Esophagus squamous epithelium (tissue), 5 donors: Measurements from ENCODE around the gene SREBF2. TPM values are rescaled to one million over a fixed set of nuclear protein-coding genes. Genes with fewer than 3 reads are reported as not detected.

ENCODE experiments used
- DNase-seq: peaks from one replicate; lab custom pipeline; 2025; lab: John Stamatoyannopoulos, UW
- H3K27ac ChIP-seq, 4 donors: fragments of 200-600 bp; sonication (generic); one replicate each; pipeline ENCODE4 v1.5.1; 2016 to 2019; ENCODE audit warnings: mild to moderate bottlenecking in 1 of 4
- H3K27me3 ChIP-seq, 4 donors: fragments of 200-600 bp; sonication (generic); 1 replicate in 3 of 4; 2 replicates in 1 of 4; pipeline versions ENCODE4 v1.5.1 to v1.6.0; 2017 to 2021; ENCODE audit warnings: antibody characterized with exemption in 1 of 4
- H3K36me3 ChIP-seq, 3 donors: fragments of 200-600 bp; sonication (generic); one replicate each; pipeline ENCODE4 v1.5.1; 2016 to 2019
- H3K4me1 ChIP-seq, 3 donors: fragments of 200-600 bp; sonication (generic); one replicate each; pipeline ENCODE4 v1.5.1; 2017 to 2019
- H3K4me3 ChIP-seq, 4 donors: fragments of 200-600 bp; sonication (generic); 1 replicate in 3 of 4; 2 replicates in 1 of 4; pipeline ENCODE4 v1.5.1; 2016 to 2019; ENCODE audit warnings: mild to moderate bottlenecking in 2 of 4, moderate library complexity in 1 of 4
- H3K9me3 ChIP-seq, 3 donors: fragments of 200-600 bp; sonication (generic); one replicate each; pipeline ENCODE4 v1.5.1; 2016 to 2019
- CTCF ChIP-seq, 6 experiments: fragments of 450-650 bp in 4 of 6; fragments of 200-600 bp in 2 of 6; sonication (generic) in 2 of 6; IDR thresholded peaks; one replicate each; pipeline ENCODE4 v1.5.1; 2016 to 2019; ENCODE audit warnings: antibody characterized with exemption in 6 of 6, mild to moderate bottlenecking in 4 of 6, moderate library complexity in 4 of 6
- POLR2A ChIP-seq, 4 donors: fragments of 450-650 bp; IDR thresholded peaks; one replicate each; pipeline ENCODE4 v1.6.1; 2017; ENCODE audit warnings: antibody characterized with exemption in 4 of 4, mild to moderate bottlenecking in 4 of 4, moderate library complexity in 3 of 4
- WGBS, 2 donors: methylation state at CpG; one replicate each; pipeline ENCODE4 v1.1.5; 2018; 5-methylcytosine and 5-hydroxymethylcytosine counted together
- intact Hi-C: fragments of 100-400 bp; cut with DNase I; formaldehyde crosslinking; loops from one replicate; pipeline ENCODE4 v1.15.0; 2022
- total RNA-seq, 4 donors: library from RNA; depleted of rRNA; stranded (reverse); fragments of >200 nt; gene quantifications; one replicate each; pipeline ENCODE4 v1.1.0, GENCODE V29; 2016
- donor health status: DM: yes; HTN: yes; CAD: no.

Gene SREBF2
- total RNA-seq, 4 donors from 2014 or later, result 72.8 to 138 (median 98.6) TPM

GRCh38 chr22:41917903-41918791, 85.2 kb downstream of the SREBF2 start:
- TF ChIP-seq POLR2A (IDR thresholded peaks at IDR 0.05) (no peak), CTCF (IDR thresholded peaks at IDR 0.05) (no peak)
- intact Hi-C loops, result no loop called here
- peaks cover 11 to 73% (median 22%) of the 10 kb centered on the region in 4 donors for H3K27me3 ChIP-seq
- no peak overlapping the region for H3K4me3 ChIP-seq
- H3K4me1 ChIP-seq, result peaks cover 26 to 52% (median 35%) of the 10 kb centered on the region in 3 donors
- 58 to 62% methylated on average over 10 to 12 of the region's 23 CpGs for WGBS, 2 donors
- no peaks in the 10 kb centered on the region for H3K36me3 ChIP-seq
- no peaks in the 10 kb centered on the region for H3K9me3 ChIP-seq
- H3K27ac ChIP-seq, result no peak overlapping the region
- no peak for DNase-seq

DNA sequence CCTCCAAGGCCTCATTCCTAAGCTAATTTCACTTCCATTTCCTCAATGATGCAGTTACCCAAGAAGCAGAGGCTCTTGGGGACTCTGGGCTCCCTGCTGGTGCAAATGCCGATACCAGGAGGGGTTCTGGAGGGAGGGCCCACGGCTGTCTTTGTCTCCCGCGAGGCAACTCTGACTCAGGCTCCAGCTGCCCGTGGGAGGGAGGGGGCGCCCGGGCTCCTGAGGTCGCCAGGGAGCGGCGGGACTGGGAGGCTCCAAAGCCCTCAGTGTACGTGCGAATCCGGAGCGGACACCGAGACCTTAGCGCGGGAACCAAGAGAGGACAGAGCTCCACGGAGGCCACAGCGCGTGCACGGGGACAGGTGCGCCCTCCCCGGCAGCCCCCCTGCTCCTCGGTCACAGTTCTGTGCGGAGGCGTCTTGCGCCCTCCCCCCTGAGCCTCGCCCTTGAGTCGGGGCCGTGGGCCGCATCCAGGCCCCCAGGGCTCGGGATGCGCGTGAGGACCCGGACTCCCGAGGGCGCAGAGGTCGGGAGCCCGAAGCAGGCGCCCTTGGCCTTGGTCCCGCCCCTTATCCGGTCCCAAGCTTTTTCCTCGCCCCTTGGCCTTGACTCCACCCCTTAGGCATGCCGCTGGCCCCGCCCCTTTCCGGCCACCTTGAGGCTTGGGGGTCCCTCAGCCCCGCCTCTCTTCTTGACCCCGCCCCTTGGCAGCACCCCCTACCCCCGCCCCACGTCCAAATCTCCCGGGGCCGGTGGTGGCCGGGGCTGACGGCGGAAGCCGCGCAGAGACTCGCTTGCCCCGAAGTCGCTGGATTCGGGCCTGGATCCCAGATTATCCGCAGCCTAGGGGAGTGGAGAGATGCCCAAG, 86.7 kb downstream of the SREBF2 start:
- peak overlapping the region in 3 of 4 donors; percentile 1 to 40 (median 13) for H3K27ac ChIP-seq
- 0% methylated on average over 1 of the region's 62 CpGs; no CpG with 5 or more reads in 1 of the 2 donors for WGBS, 2 donors
- peaks cover 25 to 42% (median 26%) of the 10 kb centered on the region in 3 donors for H3K4me1 ChIP-seq
- no peaks in the 10 kb centered on the region for H3K9me3 ChIP-seq
- TF ChIP-seq POLR2A (IDR thresholded peaks at IDR 0.05) (peak in 1 of 4 donors; percentile 45), CTCF (IDR thresholded peaks at IDR 0.05) (no peak)
- H3K4me3 ChIP-seq, result peak overlapping the region; percentile 24 to 68 (median 51)
- DNase-seq, result no peak
- H3K36me3 ChIP-seq, result no peaks in the 10 kb centered on the region
- H3K27me3 ChIP-seq, result peaks cover 4 to 58% (median 14%) of the 10 kb centered on the region in 4 donors
- intact Hi-C loops, result no loop called here

DNA sequence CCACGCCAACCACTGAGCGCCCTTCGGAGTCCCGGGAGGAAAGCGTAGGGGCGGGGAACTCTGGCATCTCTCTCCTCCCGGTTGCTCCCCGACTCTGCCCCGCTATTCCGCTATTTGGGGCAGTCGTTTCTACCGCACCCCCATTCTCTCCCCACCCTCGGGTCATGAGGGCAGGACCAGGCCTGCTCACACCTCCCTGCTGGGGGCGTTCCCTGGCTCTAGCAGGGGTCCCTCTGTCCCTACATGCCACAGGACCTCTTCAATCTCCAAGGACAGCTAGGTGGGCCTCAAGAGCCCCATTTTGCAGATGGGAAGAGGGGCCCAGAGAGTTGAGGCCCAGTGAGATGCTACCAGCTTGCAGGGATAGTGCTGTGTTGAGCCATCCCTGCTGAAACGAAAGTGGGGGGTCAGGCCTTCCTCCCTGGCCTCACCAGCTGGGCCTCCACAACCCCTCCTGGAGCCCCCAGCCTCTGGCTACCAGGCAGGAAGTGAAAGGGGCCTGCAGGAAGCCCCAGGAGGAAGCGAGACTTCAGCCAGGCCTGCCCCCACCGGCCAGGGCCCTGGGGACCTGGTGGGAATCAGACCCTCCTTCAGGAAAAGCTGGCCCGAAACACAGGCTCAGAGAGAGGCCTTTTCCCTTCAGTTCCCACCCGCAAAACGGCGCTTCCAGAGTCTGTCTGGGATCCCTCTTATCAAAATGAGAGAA, 87.5 kb downstream of the SREBF2 start:
- Histone ChIP-seq H3K9me3 (no peaks in the 10 kb centered on the region), H3K27me3 (peaks cover 2 to 56% (median 9%) of the 10 kb centered on the region in 4 donors), H3K36me3 (no peaks in the 10 kb centered on the region), H3K4me1 (peaks cover 17 to 34% (median 21%) of the 10 kb centered on the region in 3 donors), H3K4me3 (peak overlapping the region; percentile 24 to 68 (median 51)), H3K27ac (peak overlapping the region in 1 of 4 donors; percentile 30)
- no peak for DNase-seq
- intact Hi-C loops, result no loop called here
- WGBS, 2 donors, result 23 to 87% methylated on average over 4 to 13 of the region's 21 CpGs
- TF ChIP-seq CTCF (IDR thresholded peaks at IDR 0.05), result no peak
- no peak for TF ChIP-seq POLR2A (IDR thresholded peaks at IDR 0.05)

GRCh38 chr22:41922328-41922727, 89.4 kb downstream of the SREBF2 start:
- intact Hi-C loops, result no loop called here

More at GRCh38 chr22:41922328-41922727, 89.4 kb downstream of the SREBF2 start:
- Histone ChIP-seq H3K27me3 (peaks cover 0 to 55% (median 1%) of the 10 kb centered on the region in 4 donors), H3K9me3 (no peaks in the 10 kb centered on the region), H3K36me3 (no peaks in the 10 kb centered on the region), H3K27ac (no peak overlapping the region), H3K4me3 (no peak overlapping the region), H3K4me1 (peaks cover 24 to 47% (median 27%) of the 10 kb centered on the region in 3 donors)
- WGBS, 2 donors, result 69 to 83% methylated on average over 2 of the region's 5 CpGs
- no peak for DNase-seq
- TF ChIP-seq POLR2A (IDR thresholded peaks at IDR 0.05) (no peak), CTCF (IDR thresholded peaks at IDR 0.05) (no peak)
